Effector memory CD4-positive, alpha-beta T cell (primary cell): Measurements from ENCODE around the gene CD2BP2.
"Not testable (repeated sequence)": the region's sequence is repeated elsewhere in the genome, so short reads cannot be mapped to it uniquely, and the experiment has no call there.

Experiments used
- DNase-seq, 3 donors: peaks; one replicate each; pipeline ENCODE4 v3.0.0-alpha.2; 2020
- H3K27ac ChIP-seq: 2 replicates; pipeline ENCODE4 v1.7.0; 2013; ENCODE audit warnings: mild to moderate bottlenecking, low read length, moderate library complexity; ENCODE audit not compliant: insufficient read depth, poor library complexity, severe bottlenecking
- H3K27me3 ChIP-seq: replicated peaks from 2 replicates; pipeline ENCODE4 v1.7.0; 2013; ENCODE audit warnings: mild to moderate bottlenecking, low read length; ENCODE audit not compliant: insufficient read depth, control insufficient read depth, poor library complexity, severe bottlenecking
- H3K36me3 ChIP-seq: 2 replicates; pipeline ENCODE4 v1.7.0; 2013; ENCODE audit warnings: mild to moderate bottlenecking, low read length, moderate library complexity; ENCODE audit not compliant: control insufficient read depth, insufficient read depth
- H3K4me1 ChIP-seq: 2 replicates; pipeline ENCODE4 v1.7.0; 2013; ENCODE audit warnings: low read length, mild to moderate bottlenecking; ENCODE audit not compliant: control insufficient read depth, insufficient read depth, poor library complexity, severe bottlenecking
- H3K4me3 ChIP-seq: 2 replicates; pipeline ENCODE4 v1.7.0; 2013; ENCODE audit warnings: low read length, low read depth, mild to moderate bottlenecking; ENCODE audit not compliant: insufficient read depth, poor library complexity, severe bottlenecking
- H3K9me3 ChIP-seq: 2 replicates; pipeline ENCODE4 v1.7.0; 2013; ENCODE audit warnings: mild to moderate bottlenecking, low read length, moderate library complexity; ENCODE audit not compliant: control insufficient read depth

The CD2BP2 gene

GRCh38 chr16:30352488-30353401, 2.4 kb downstream of the CD2BP2 start:
- no peak overlapping the region for H3K27ac ChIP-seq

GRCh38 chr16:30351586-30352419, 3.3 kb downstream of the CD2BP2 start:
- Histone ChIP-seq H3K9me3 (no peaks in the 10 kb centered on the region), H3K27me3 (no peaks in the 10 kb centered on the region), H3K36me3 (peaks cover 35% of the 10 kb centered on the region), H3K27ac (no peak overlapping the region), H3K4me1 (peaks cover 24% of the 10 kb centered on the region), H3K4me3 (no peak overlapping the region)
- DNase-seq: no peak

More at GRCh38 chr16:30352488-30353401, 2.4 kb downstream of the CD2BP2 start:
- H3K9me3 ChIP-seq: no peaks in the 10 kb centered on the region
- H3K4me3 ChIP-seq: no peak overlapping the region
- DNase-seq: no peak
- H3K27me3 ChIP-seq: no peaks in the 10 kb centered on the region
- peaks cover 35% of the 10 kb centered on the region for H3K36me3 ChIP-seq
- H3K4me1 ChIP-seq: peaks cover 24% of the 10 kb centered on the region

GRCh38 chr16:30351001-30351441, 4.1 kb downstream of the CD2BP2 start:
- Histone ChIP-seq H3K4me3 (no peak overlapping the region), H3K4me1 (peaks cover 18% of the 10 kb centered on the region), H3K9me3 (no peaks in the 10 kb centered on the region), H3K27ac (no peak overlapping the region), H3K27me3 (no peaks in the 10 kb centered on the region), H3K36me3 (peaks cover 35% of the 10 kb centered on the region)
- no peak for DNase-seq

GRCh38 chr16:30350134-30350871, 4.8 kb downstream of the CD2BP2 start:
- Histone ChIP-seq H3K9me3 (no peaks in the 10 kb centered on the region), H3K27me3 (no peaks in the 10 kb centered on the region), H3K27ac (peak overlapping the region; percentile 2), H3K4me3 (no peak overlapping the region), H3K36me3 (peaks cover 35% of the 10 kb centered on the region), H3K4me1 (peaks cover 12% of the 10 kb centered on the region)
- no peak for DNase-seq

- no peak for DNase-seq
- Histone ChIP-seq H3K27me3 (no peaks in the 10 kb centered on the region), H3K9me3 (no peaks in the 10 kb centered on the region), H3K27ac (no peak overlapping the region), H3K4me1 (peaks cover 11% of the 10 kb centered on the region), H3K36me3 (peaks cover 35% of the 10 kb centered on the region), H3K4me3 (no peak overlapping the region)
These were observed 5.4 kb downstream of the CD2BP2 start for GRCh38 chr16:30349675-30350074.

GRCh38 chr16:30348929-30349328, 6.2 kb downstream of the CD2BP2 start:
- no peak for DNase-seq
- no peak overlapping the region for H3K27ac ChIP-seq
- H3K4me1 ChIP-seq: peaks cover 3% of the 10 kb centered on the region
- no peaks in the 10 kb centered on the region for H3K9me3 ChIP-seq
- peaks cover 35% of the 10 kb centered on the region for H3K36me3 ChIP-seq
- H3K4me3 ChIP-seq: no peak overlapping the region
- no peaks in the 10 kb centered on the region for H3K27me3 ChIP-seq

GRCh38 chr16:30348113-30348512, 7.0 kb downstream of the CD2BP2 start:
- H3K9me3 ChIP-seq: no peaks in the 10 kb centered on the region
- H3K4me3 ChIP-seq: no peak overlapping the region
- no peak overlapping the region for H3K27ac ChIP-seq
- H3K4me1 ChIP-seq: no peaks in the 10 kb centered on the region
- DNase-seq: no peak
- no peaks in the 10 kb centered on the region for H3K27me3 ChIP-seq
- peaks cover 35% of the 10 kb centered on the region for H3K36me3 ChIP-seq

- no peak overlapping the region for H3K4me3 ChIP-seq
- no peak for DNase-seq
- no peaks in the 10 kb centered on the region for H3K9me3 ChIP-seq
- H3K36me3 ChIP-seq: peaks cover 18% of the 10 kb centered on the region
- H3K27me3 ChIP-seq: no peaks in the 10 kb centered on the region
- no peaks in the 10 kb centered on the region for H3K4me1 ChIP-seq
- H3K27ac ChIP-seq: no peak overlapping the region
These were observed 8.8 kb downstream of the CD2BP2 start for GRCh38 chr16:30346286-30346685.

- H3K4me1 ChIP-seq, H3K27ac ChIP-seq, H3K36me3 ChIP-seq, DNase-seq, H3K4me3 ChIP-seq, H3K9me3 ChIP-seq, H3K27me3 ChIP-seq: not testable (repeated sequence)
These were observed 11.7 kb downstream of the CD2BP2 start for GRCh38 chr16:30343491-30343820.
